Measurements from ENCODE around the gene ACSF3. TPM values are rescaled to one million over a fixed set of nuclear protein-coding genes. Genes with fewer than 3 reads are reported as not detected.
"Not testable (repeated sequence)": the region's sequence is repeated elsewhere in the genome, so short reads cannot be mapped to it uniquely, and the experiment has no call there.

The ACSF3 gene
- total RNA-seq, 3 donors from 2014 or later (not counting 1 experiment from before 2014, with no cell fraction given) = 45.0 to 71.4 (median 51.6) TPM

- Histone ChIP-seq H3K27me3 (ENCODE audit: control insufficient read depth, insufficient read depth, low read length) (no peaks in the 10 kb centered on the region), H3K27ac (ENCODE audit: low read length) (no peak overlapping the region), H3K4me1 (ENCODE audit: control insufficient read depth, insufficient read depth, low read length) (no peaks in the 10 kb centered on the region), H3K36me3 (ENCODE audit: control insufficient read depth, insufficient read depth, low read length) (no peaks in the 10 kb centered on the region), H3K9me3 (ENCODE audit: control insufficient read depth, insufficient read depth, low read length) (no peaks in the 10 kb centered on the region), H3K4me3 (ENCODE audit: low read length) (no peak overlapping the region)
- Mint-ChIP-seq H3K4me1 (no peaks in the 10 kb centered on the region), H3K9me3 (no peaks in the 10 kb centered on the region), H3K27me3 (ENCODE audit: low read depth in 2 of 2) (no peaks in the 10 kb centered on the region), H3K27ac (no peak overlapping the region), H3K4me3 (no peak overlapping the region), H3K36me3 (no peaks in the 10 kb centered on the region)
- intact Hi-C loops (cut with micrococcal nuclease) = no loop called here
- DNase-seq = no peak
- WGBS (ENCODE audit: insufficient coverage) = 96% methylated on average over 34 of the region's 34 CpGs
- no peak for ATAC-seq
- TF ChIP-seq CTCF (IDR thresholded peaks at IDR 0.05) = no peak
These were observed 20.1 kb upstream of the ACSF3 start for GRCh38 chr16:89073346-89074071.

GRCh38 chr16:89074072-89074674 is 19.5 kb upstream of the ACSF3 start:
- peak in 1 of 2 donors; percentile 17 for DNase-seq
- H3K27ac Mint-ChIP-seq; H3K27me3 ChIP-seq (ENCODE audit: control insufficient read depth, insufficient read depth, low read length); H3K4me3 ChIP-seq (ENCODE audit: low read length); H3K9me3 Mint-ChIP-seq; H3K36me3 ChIP-seq (ENCODE audit: control insufficient read depth, insufficient read depth, low read length); ATAC-seq; intact Hi-C loops (cut with micrococcal nuclease); H3K4me1 ChIP-seq (ENCODE audit: control insufficient read depth, insufficient read depth, low read length); H3K27me3 Mint-ChIP-seq (ENCODE audit: low read depth in 2 of 2); H3K4me3 Mint-ChIP-seq; H3K9me3 ChIP-seq (ENCODE audit: control insufficient read depth, insufficient read depth, low read length); H3K4me1 Mint-ChIP-seq; H3K36me3 Mint-ChIP-seq; H3K27ac ChIP-seq (ENCODE audit: low read length): not testable (repeated sequence)
- 96% methylated on average over 35 of the region's 35 CpGs for WGBS (ENCODE audit: insufficient coverage)

- Histone ChIP-seq H3K4me1 (ENCODE audit: control insufficient read depth, insufficient read depth, low read length) (no peaks in the 10 kb centered on the region), H3K36me3 (ENCODE audit: control insufficient read depth, insufficient read depth, low read length) (no peaks in the 10 kb centered on the region), H3K27ac (ENCODE audit: low read length) (no peak overlapping the region), H3K9me3 (ENCODE audit: control insufficient read depth, insufficient read depth, low read length) (no peaks in the 10 kb centered on the region), H3K4me3 (ENCODE audit: low read length) (no peak overlapping the region), H3K27me3 (ENCODE audit: control insufficient read depth, insufficient read depth, low read length) (no peaks in the 10 kb centered on the region)
- ATAC-seq = no peak
- Mint-ChIP-seq H3K36me3 (no peaks in the 10 kb centered on the region), H3K4me3 (no peak overlapping the region), H3K4me1 (no peaks in the 10 kb centered on the region), H3K27ac (no peak overlapping the region), H3K9me3 (no peaks in the 10 kb centered on the region), H3K27me3 (ENCODE audit: low read depth in 2 of 2) (no peaks in the 10 kb centered on the region)
- no peak for TF ChIP-seq CTCF (IDR thresholded peaks at IDR 0.05)
- 98% methylated on average over 37 of the region's 37 CpGs for WGBS (ENCODE audit: insufficient coverage)
- DNase-seq = no peak
- intact Hi-C loops (cut with micrococcal nuclease) = no loop called here
These were observed 18.6 kb upstream of the ACSF3 start for GRCh38 chr16:89074803-89075688.

- ATAC-seq (peak in 1 of 3 donors; percentile 31), DNase-seq (no peak)
- TF ChIP-seq CTCF (IDR thresholded peaks at IDR 0.05) = no peak
- Histone ChIP-seq H3K27ac (ENCODE audit: low read length) (no peak overlapping the region), H3K4me1 (ENCODE audit: control insufficient read depth, insufficient read depth, low read length) (no peaks in the 10 kb centered on the region), H3K9me3 (ENCODE audit: control insufficient read depth, insufficient read depth, low read length) (no peaks in the 10 kb centered on the region), H3K4me3 (ENCODE audit: low read length) (no peak overlapping the region), H3K36me3 (ENCODE audit: control insufficient read depth, insufficient read depth, low read length) (no peaks in the 10 kb centered on the region), H3K27me3 (ENCODE audit: control insufficient read depth, insufficient read depth, low read length) (no peaks in the 10 kb centered on the region)
- Mint-ChIP-seq H3K4me1 (no peaks in the 10 kb centered on the region), H3K36me3 (no peaks in the 10 kb centered on the region), H3K27ac (no peak overlapping the region), H3K27me3 (ENCODE audit: low read depth in 2 of 2) (no peaks in the 10 kb centered on the region), H3K4me3 (no peak overlapping the region), H3K9me3 (no peaks in the 10 kb centered on the region)
- WGBS (ENCODE audit: insufficient coverage) = 98% methylated on average over 14 of the region's 14 CpGs
- intact Hi-C loops (cut with micrococcal nuclease) = no loop called here
These were observed 17.5 kb upstream of the ACSF3 start for GRCh38 chr16:89076159-89076558.

All from natural killer cell (primary cell).